ENCODE results near the gene SLU7.
A peak's percentile ranks its signal among the peaks of the same experiment; 100 is the strongest.
"Not testable (repeated sequence)": the region's sequence is repeated elsewhere in the genome, so short reads cannot be mapped to it uniquely, and the experiment has no call there.

Gene SLU7

DNA sequence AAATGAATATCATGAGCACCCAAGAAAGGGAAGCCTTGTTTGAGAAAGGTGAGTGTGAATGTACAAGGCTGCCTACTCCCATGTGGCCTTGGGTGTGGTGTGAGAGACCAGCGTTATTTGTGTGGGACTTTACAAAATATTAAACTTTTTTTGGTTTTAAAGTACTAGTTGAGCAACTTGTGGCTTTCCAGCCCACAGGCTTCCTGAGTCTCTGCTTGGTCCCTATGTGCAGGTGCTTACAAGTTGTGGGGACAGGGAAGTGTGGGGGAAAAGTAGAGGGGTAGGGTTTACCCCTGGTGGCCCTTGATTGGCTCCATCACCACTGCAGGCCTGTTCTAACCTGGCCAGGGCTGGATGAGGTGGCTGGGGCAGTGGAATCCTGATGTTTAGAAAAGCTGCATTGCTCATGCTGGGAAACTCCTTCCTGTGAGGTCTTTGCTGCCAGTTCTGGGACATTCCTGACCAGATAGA, 22.5 kb upstream of the SLU7 start:
- H3K27me3 Mint-ChIP-seq (ENCODE audit: low read depth), result no peaks in the 10 kb centered on the region
- H3K36me3 Mint-ChIP-seq (ENCODE audit: low read depth), result no peaks in the 10 kb centered on the region
- peak overlapping the region; percentile 33 for H3K27ac Mint-ChIP-seq
- no peak for DNase-seq (ENCODE audit: low spot score)
- peaks cover 45% of the 10 kb centered on the region for H3K4me1 Mint-ChIP-seq (ENCODE audit: low read depth)
- no peak overlapping the region for H3K4me3 Mint-ChIP-seq
- no peaks in the 10 kb centered on the region for H3K9me3 Mint-ChIP-seq

DNA sequence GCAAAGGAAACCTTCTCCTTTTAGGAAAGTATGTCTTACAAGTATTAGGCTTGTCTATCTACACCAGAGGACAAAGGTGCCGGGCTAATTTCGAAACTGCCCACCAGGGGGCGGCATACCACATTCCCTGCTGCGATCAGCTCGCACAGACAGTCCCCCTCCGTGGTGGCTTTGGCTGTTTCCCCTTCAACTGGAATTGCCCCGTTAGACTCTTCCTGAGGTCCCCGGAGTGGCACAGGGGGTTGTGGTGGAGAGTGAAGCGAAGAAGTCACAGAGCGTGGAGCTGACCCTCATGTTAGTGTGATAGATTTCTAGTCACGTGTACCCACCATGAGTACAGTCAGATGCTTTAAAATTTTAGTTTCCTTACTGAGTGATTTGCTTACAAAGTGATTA, 20.3 kb upstream of the SLU7 start:
- Mint-ChIP-seq H3K27me3 (ENCODE audit: low read depth) (peaks cover 2% of the 10 kb centered on the region), H3K36me3 (ENCODE audit: low read depth) (no peaks in the 10 kb centered on the region), H3K27ac (peak overlapping the region; percentile 91), H3K9me3 (no peaks in the 10 kb centered on the region), H3K4me1 (ENCODE audit: low read depth) (peaks cover 36% of the 10 kb centered on the region), H3K4me3 (peak overlapping the region; percentile 83)
- peak; percentile 87 for DNase-seq (ENCODE audit: low spot score)

DNA sequence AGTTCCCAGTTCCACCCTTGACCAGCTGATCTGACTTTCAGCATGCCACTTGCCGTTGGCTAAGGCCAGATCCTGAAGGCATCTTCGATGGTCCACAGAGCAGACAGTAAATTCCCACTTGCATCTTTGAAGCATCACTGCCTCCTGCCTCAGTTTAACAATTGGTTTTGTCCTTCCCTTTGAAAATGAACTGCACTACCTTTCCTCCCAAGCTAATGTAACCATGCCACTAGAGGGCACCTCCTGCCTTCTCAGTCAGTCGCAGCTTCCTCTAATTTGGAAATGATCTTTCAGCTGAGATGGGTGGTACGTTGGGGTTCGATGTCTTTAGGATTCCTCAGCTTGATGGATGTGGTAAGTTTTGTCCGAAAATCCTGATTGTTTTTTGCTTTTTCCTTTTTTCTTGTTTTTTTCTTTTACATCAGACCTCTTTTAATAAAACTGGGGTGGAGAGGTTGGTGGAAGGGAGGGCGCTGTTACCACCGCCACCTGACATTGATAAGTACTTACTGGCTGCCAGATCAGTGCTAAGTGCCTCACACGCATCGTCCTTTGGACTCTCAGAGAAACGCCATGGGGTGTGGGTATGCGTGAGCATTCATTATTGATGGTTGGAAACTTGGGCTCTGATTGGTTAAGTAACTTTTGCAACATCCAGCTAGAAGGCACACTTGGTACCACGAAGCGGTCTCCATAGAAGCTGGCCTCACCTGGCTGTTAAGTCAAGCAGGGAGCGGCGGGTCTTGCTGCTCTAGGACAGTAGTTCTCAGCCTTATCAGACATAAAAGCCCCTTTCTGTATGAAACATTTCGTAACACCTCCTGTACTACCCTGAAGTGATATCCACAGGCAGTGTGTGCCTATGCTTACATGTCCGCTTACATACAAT, 19.7 kb upstream of the SLU7 start:
- DNase-seq (ENCODE audit: low spot score), result peak; percentile 62
- Mint-ChIP-seq H3K27me3 (ENCODE audit: low read depth) (peaks cover 2% of the 10 kb centered on the region), H3K9me3 (no peaks in the 10 kb centered on the region), H3K36me3 (ENCODE audit: low read depth) (no peaks in the 10 kb centered on the region), H3K4me3 (peak overlapping the region; percentile 83), H3K4me1 (ENCODE audit: low read depth) (peaks cover 34% of the 10 kb centered on the region), H3K27ac (peak overlapping the region; percentile 91)

DNA sequence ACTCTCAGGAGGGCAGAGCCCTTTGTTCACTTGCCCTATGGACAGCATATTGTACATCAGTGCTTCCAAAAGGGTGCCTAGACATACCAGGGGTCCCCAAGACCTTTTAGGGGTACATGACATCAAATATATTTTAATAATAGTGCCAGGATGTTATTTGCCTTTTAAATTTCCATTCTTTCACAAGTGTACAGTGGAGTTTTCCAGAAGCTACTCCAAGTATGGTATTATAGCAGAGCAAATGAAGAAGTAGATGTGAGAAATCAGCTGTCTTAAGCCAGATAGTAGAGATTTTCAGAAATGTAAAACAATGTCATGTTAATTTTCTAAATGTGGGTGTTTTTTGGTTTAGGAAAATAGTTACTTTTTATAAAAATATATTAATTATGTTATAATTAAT, 18.4 kb upstream of the SLU7 start:
- H3K27me3 Mint-ChIP-seq (ENCODE audit: low read depth), result peaks cover 2% of the 10 kb centered on the region
- H3K4me3 Mint-ChIP-seq, result no peak overlapping the region
- no peak overlapping the region for H3K27ac Mint-ChIP-seq
- peaks cover 27% of the 10 kb centered on the region for H3K4me1 Mint-ChIP-seq (ENCODE audit: low read depth)
- H3K36me3 Mint-ChIP-seq (ENCODE audit: low read depth), result no peaks in the 10 kb centered on the region
- H3K9me3 Mint-ChIP-seq, result no peaks in the 10 kb centered on the region
- no peak for DNase-seq (ENCODE audit: low spot score)

DNA sequence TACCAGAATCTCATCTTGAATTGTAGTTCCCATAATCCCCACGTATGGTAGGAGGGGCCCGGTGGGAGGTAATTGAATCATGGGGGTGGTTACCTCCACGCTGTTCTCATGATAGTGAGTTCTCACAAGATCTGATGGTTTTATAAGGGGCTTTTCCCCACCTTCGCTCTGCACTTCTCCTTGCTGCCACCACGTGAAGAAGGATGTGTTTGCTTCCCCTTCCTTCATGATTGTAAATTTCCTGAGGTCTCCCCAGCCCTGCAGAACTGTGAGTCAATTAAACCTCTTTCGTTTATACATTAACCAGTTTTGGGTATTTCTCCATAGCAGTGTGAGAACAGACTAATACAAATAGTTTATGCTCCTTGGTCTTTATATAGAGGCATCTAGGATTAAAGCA, 17.8 kb upstream of the SLU7 start:
- not testable (repeated sequence) for H3K9me3 Mint-ChIP-seq; H3K27me3 Mint-ChIP-seq (ENCODE audit: low read depth); DNase-seq (ENCODE audit: low spot score); H3K27ac Mint-ChIP-seq; H3K36me3 Mint-ChIP-seq (ENCODE audit: low read depth); H3K4me3 Mint-ChIP-seq
- peaks cover 25% of the 10 kb centered on the region for H3K4me1 Mint-ChIP-seq (ENCODE audit: low read depth)

DNA sequence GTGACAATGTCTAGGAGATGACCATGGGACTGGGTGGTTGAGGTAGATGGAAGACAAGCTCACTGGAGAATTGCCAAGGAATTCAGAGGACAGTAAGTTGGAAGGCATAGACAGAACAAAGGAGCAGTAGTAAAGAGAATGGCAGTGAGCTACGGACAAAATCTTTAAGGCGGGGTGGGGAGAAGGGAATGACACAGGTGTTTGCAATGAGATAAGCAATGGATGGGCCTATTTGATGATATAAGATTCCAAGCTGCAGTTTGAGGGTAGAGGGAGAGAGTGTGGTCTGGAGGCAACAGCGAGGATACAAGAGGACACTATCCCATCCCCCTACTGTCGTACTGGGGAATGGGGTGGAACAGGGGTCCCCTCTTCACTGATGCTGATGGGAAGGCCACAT, 17.1 kb upstream of the SLU7 start:
- no peaks in the 10 kb centered on the region for H3K9me3 Mint-ChIP-seq
- DNase-seq (ENCODE audit: low spot score), result no peak
- H3K4me1 Mint-ChIP-seq (ENCODE audit: low read depth), result peaks cover 19% of the 10 kb centered on the region
- H3K36me3 Mint-ChIP-seq (ENCODE audit: low read depth), result peaks cover 3% of the 10 kb centered on the region
- H3K4me3 Mint-ChIP-seq, result no peak overlapping the region
- H3K27ac Mint-ChIP-seq, result no peak overlapping the region
- H3K27me3 Mint-ChIP-seq (ENCODE audit: low read depth), result peaks cover 2% of the 10 kb centered on the region

DNA sequence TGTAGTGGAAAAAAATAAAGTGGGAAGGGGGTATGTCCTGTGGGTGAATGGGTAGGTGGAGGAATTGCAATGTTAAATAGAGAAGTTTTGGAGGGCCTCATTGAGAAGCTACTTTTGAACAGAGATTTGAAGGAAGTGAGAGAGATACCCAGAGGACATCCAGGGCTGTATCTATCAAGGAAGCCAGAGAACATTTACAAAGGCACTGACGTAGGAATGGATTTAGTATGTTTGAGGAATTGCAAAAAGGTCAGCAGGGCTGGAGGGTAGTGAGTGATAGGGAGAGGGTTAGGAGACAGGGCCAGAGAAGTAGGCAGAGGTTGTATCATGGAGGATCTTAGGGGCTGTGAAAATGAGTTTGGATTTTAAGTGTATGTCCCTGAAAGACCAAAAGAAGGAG, 16.7 kb upstream of the SLU7 start:
- no peak for DNase-seq (ENCODE audit: low spot score)
- Mint-ChIP-seq H3K4me1 (ENCODE audit: low read depth) (peaks cover 16% of the 10 kb centered on the region), H3K36me3 (ENCODE audit: low read depth) (peaks cover 4% of the 10 kb centered on the region), H3K27me3 (ENCODE audit: low read depth) (peaks cover 2% of the 10 kb centered on the region), H3K27ac (no peak overlapping the region), H3K4me3 (no peak overlapping the region), H3K9me3 (no peaks in the 10 kb centered on the region)

DNA sequence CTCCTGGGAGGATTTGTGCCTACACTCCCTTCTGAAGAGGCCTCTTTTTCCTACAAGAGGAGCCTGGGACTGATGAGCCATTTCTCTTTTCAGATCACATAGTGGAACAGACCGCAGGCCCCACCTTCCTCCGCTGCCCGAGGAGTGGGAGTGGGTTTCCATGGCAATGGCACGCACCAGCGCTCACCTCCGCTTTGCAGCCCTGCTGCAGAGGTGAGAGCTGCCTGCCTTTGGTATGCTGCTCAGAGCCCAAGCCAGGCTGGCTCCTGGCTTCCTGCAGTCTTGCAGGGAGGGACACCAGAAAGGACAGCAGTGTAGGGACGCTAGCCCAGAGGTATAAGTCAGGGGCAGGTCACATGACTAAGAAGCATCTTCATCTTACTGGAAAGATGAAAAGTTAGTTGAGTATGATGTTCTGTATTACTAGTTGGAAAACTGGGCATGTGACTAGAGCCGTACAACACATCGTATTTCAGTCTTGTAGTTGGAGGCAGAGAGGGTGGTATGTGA, 15.2 kb upstream of the SLU7 start:
- Mint-ChIP-seq H3K4me3 (no peak overlapping the region), H3K4me1 (ENCODE audit: low read depth) (peaks cover 9% of the 10 kb centered on the region), H3K9me3 (no peaks in the 10 kb centered on the region), H3K27ac (no peak overlapping the region), H3K27me3 (ENCODE audit: low read depth) (peaks cover 2% of the 10 kb centered on the region), H3K36me3 (ENCODE audit: low read depth) (peaks cover 12% of the 10 kb centered on the region)
- DNase-seq (ENCODE audit: low spot score), result no peak

DNA sequence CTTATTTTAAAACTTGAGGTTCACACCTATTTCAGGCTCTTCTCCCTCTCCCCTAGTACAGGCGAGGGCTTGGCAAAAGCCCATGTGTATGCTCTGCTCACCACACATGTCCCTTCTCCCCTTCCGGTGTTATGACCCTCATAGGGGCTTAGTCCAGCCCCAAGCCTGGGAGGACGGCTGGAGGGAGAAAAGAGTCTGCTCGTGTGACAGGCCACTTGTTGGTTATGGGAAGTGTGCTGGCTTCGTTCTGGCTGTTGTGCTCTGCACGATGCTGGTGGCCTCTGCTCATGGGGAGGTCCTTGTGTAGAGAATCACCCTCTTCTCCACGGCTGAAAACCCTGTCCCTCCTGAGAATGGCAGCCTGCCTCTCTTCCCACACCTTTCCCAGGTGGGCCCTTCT, 13.9 kb upstream of the SLU7 start:
- no peaks in the 10 kb centered on the region for H3K9me3 Mint-ChIP-seq
- peaks cover 2% of the 10 kb centered on the region for H3K27me3 Mint-ChIP-seq (ENCODE audit: low read depth)
- no peak overlapping the region for H3K4me3 Mint-ChIP-seq
- DNase-seq (ENCODE audit: low spot score), result no peak
- peaks cover 23% of the 10 kb centered on the region for H3K36me3 Mint-ChIP-seq (ENCODE audit: low read depth)
- H3K27ac Mint-ChIP-seq, result no peak overlapping the region
- H3K4me1 Mint-ChIP-seq (ENCODE audit: low read depth), result peaks cover 1% of the 10 kb centered on the region

DNA sequence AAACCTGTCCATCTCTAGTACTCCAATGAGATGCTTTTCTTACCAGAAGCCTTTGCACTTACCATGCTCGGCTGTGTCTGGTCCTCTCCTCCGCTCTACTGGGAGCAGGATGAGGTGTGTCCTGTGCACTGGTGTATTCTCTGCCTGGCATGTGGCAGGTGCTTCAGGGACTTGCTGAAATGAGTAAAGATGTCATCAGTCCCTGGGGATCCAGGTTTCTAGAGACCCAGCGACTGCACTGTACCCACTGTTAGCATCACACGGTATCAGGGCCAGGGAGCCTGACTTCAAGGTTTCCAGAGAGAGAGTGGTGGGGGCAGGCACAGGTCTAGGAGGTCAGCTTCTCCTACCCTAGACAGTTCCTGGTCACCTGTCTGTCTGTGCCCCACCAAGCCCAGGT, 13.3 kb upstream of the SLU7 start:
- Mint-ChIP-seq H3K4me1 (ENCODE audit: low read depth) (peaks cover 4% of the 10 kb centered on the region), H3K27ac (no peak overlapping the region), H3K36me3 (ENCODE audit: low read depth) (peaks cover 29% of the 10 kb centered on the region), H3K27me3 (ENCODE audit: low read depth) (peaks cover 2% of the 10 kb centered on the region), H3K9me3 (no peaks in the 10 kb centered on the region), H3K4me3 (no peak overlapping the region)
- DNase-seq (ENCODE audit: low spot score), result no peak

DNA sequence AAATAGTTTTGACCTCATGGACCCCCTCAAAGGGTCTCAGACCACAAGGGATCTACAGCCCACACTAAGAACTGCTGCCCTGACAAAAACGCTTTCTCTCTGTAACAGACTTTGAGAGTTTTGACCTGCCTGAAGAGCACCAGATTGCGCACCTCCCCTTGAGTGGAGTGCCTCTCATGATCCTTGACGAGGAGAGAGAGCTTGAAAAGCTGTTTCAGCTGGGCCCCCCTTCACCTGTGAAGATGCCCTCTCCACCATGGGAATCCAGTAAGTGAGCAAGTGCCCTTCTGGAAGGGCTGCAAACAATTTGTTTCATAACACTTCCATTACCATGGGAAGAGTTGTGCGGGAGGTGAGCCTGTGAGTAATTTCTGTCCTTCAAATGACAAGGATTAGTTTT, 8.7 kb upstream of the SLU7 start:
- peaks cover 59% of the 10 kb centered on the region for H3K36me3 Mint-ChIP-seq (ENCODE audit: low read depth)
- H3K4me3 Mint-ChIP-seq, result no peak overlapping the region
- peaks cover 32% of the 10 kb centered on the region for H3K4me1 Mint-ChIP-seq (ENCODE audit: low read depth)
- no peaks in the 10 kb centered on the region for H3K9me3 Mint-ChIP-seq
- DNase-seq (ENCODE audit: low spot score), result no peak
- no peaks in the 10 kb centered on the region for H3K27me3 Mint-ChIP-seq (ENCODE audit: low read depth)
- no peak overlapping the region for H3K27ac Mint-ChIP-seq

DNA sequence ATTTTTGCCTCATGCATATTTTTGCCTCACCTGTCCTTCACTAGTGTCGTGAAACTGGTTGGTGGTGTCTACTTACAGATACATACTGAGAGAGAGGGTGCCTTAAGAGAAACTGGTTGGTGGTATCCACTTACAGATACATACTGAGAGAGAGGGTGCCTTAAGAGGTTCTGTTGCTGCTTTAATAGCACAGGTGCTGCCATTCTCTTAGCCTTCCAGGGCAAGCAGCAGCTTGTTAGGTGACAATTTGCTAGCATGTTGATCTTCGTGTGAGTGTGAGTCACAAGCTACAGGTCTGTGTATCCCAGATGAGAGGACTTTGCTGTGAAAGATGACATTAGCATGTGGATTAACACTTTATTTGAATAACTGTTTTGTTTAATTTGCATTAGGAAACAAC, 4.2 kb upstream of the SLU7 start:
- DNase-seq (ENCODE audit: low spot score), result no peak
- H3K9me3 Mint-ChIP-seq, result no peaks in the 10 kb centered on the region
- peaks cover 40% of the 10 kb centered on the region for H3K36me3 Mint-ChIP-seq (ENCODE audit: low read depth)
- H3K4me3 Mint-ChIP-seq, result peak overlapping the region; percentile 94
- H3K4me1 Mint-ChIP-seq (ENCODE audit: low read depth), result peaks cover 59% of the 10 kb centered on the region
- H3K27ac Mint-ChIP-seq, result peak overlapping the region; percentile 66
- no peaks in the 10 kb centered on the region for H3K27me3 Mint-ChIP-seq (ENCODE audit: low read depth)

DNA sequence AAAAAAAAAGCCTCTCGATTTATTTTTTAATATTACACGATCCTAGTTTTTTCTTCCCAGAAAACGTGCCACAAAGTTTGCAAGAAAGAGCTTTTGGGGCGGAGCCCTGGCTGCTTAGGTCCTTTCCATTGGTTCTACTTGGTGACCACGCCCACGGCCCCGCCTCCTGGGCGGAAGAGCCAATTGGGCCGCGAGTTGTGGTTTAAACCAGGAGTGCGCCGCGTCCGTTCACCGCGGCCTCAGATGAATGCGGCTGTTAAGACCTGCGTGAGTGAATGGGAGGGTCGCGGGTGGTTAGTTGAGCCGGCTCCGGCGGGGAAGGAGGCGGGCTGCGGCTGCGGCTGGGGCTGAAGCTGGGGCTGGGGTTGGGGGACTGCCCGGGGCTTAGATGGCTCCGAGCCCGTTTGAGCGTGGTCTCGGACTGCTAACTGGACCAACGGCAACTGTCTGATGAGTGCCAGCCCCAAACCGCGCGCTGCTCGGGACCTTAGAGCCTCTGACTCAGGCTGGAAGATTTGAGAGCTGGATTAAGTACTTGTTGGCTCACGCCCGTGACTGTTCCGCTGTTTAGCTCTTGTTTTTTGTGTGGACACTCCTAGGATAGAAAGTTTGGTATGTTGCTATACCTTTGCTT, 2.9 kb upstream of the SLU7 start, which contains the start of gene PTTG1:
PTTG1 (plus strand) TSS at position 231 of the 634 bp plus-strand sequence. CDS start 458 bp downstream, outside the sequence.
- Mint-ChIP-seq H3K4me3 (peak within 1 kb of the TSS; percentile 94), H3K27ac (peak within 1 kb of the TSS; percentile 91), H3K36me3 (ENCODE audit: low read depth) (peaks cover 33% of the 10 kb centered on the region), H3K9me3 (no peaks in the 10 kb centered on the region), H3K4me1 (ENCODE audit: low read depth) (peaks cover 64% of the 10 kb centered on the region), H3K27me3 (ENCODE audit: low read depth) (no peaks in the 10 kb centered on the region)
- peak; percentile 94 for DNase-seq (ENCODE audit: low spot score)

DNA sequence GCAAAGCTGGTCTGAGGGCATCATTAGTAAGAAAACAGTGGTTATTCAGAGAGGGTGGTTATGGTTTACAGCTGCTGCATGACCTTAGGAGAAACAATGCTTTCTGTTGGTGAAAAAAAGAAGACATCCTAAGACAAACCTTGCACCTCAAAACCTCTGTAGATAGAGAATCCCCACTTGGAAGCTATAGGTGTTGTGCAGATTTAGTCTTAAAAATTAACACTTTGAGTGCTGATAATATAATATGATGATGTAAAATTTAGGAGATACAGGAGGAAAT, 1.4 kb upstream of the SLU7 start:
- Mint-ChIP-seq H3K4me3 (peak overlapping the region; percentile 93), H3K4me1 (ENCODE audit: low read depth) (peaks cover 70% of the 10 kb centered on the region), H3K27me3 (ENCODE audit: low read depth) (no peaks in the 10 kb centered on the region), H3K9me3 (no peaks in the 10 kb centered on the region), H3K36me3 (ENCODE audit: low read depth) (peaks cover 35% of the 10 kb centered on the region), H3K27ac (peak overlapping the region; percentile 98)
- DNase-seq (ENCODE audit: low spot score), result no peak
